HAP-1 (cell line): ENCODE measurements around the gene MZT2B.
"Not testable (repeated sequence)": the region's sequence is repeated elsewhere in the genome, so short reads cannot be mapped to it uniquely, and the experiment has no call there.

ENCODE experiments used
- DNase-seq, 2 experiments: peaks; one replicate each; pipeline ENCODE4 v3.0.0-alpha.2; 2016 to 2020; ENCODE audit warnings: low spot score in 2 of 2
- H3K27me3 ChIP-seq: fragments of 250-450 bp; sonication (Bioruptor Pico); 2 replicates; pipeline ENCODE4 v1.5.1; 2020; ENCODE audit warnings: low read depth, mild to moderate bottlenecking, moderate library complexity
- H3K36me3 ChIP-seq: fragments of 250-450 bp; sonication (Bioruptor Pico); replicated peaks from 2 replicates; pipeline ENCODE4 v1.5.1; 2020; ENCODE audit warnings: mild to moderate bottlenecking
- H3K4me1 ChIP-seq: fragments of 250-450 bp; sonication (Bioruptor Pico); 2 replicates; pipeline ENCODE4 v1.5.1; 2020; ENCODE audit warnings: mild to moderate bottlenecking
- H3K4me3 ChIP-seq: fragments of 250-450 bp; sonication (Bioruptor Pico); 2 replicates; pipeline ENCODE4 v1.5.1; 2020; ENCODE audit warnings: mild to moderate bottlenecking, moderate library complexity
- H3K9me3 ChIP-seq: fragments of 250-450 bp; sonication (Bioruptor Pico); 2 replicates; pipeline ENCODE4 v1.5.1; 2020; ENCODE audit warnings: mild to moderate bottlenecking, moderate library complexity
- in situ Hi-C: fragments of 300-500 bp; cut with MboI; formaldehyde crosslinking; loops from 3 replicates; pipeline ENCODE4 v1.14.3; 2020; ENCODE audit warnings: low sequenced_read_pairs, inconsistent platforms, mixed read lengths

The MZT2B gene

GRCh38 chr2:130231656-130232055 lies 49.6 kb downstream of the MZT2B start:
- H3K4me3 ChIP-seq, result no peak overlapping the region
- no peaks in the 10 kb centered on the region for H3K36me3 ChIP-seq
- no peaks in the 10 kb centered on the region for H3K4me1 ChIP-seq
- no peaks in the 10 kb centered on the region for H3K9me3 ChIP-seq
- no peaks in the 10 kb centered on the region for H3K27me3 ChIP-seq
- in situ Hi-C loops, result no loop called here
- DNase-seq, result no peak

GRCh38 chr2:130233066-130233465 lies 51.0 kb downstream of the MZT2B start:
- DNase-seq, H3K36me3 ChIP-seq, H3K9me3 ChIP-seq, in situ Hi-C loops, H3K4me1 ChIP-seq, H3K4me3 ChIP-seq, H3K27me3 ChIP-seq: not testable (repeated sequence)

DNA sequence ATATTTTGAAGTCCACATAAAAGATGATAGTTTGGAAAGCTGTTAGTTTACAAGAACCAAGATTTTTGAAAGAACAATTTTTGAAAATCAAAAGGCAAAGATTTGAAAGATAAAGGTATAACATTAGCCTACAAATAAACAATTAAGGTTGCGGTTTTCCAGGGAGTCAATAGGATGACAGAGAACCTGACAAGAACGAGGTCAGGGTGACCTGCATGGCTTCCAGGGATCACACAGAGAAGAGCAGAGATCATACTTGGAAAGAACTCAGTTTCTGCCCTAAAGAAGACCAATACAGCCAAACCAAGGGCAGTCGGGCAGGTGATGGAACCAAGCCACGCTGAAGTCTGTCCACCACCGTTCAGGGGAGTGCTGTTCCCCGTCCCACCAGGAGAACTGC lies 57.5 kb downstream of the MZT2B start:
- H3K36me3 ChIP-seq, H3K9me3 ChIP-seq, in situ Hi-C loops, H3K27me3 ChIP-seq, H3K4me3 ChIP-seq, H3K4me1 ChIP-seq, DNase-seq: not testable (repeated sequence)
